Colon (tissue), 2 donors: ENCODE results near the gene SSR2.
"Not testable (repeated sequence)": the region's sequence is repeated elsewhere in the genome, so short reads cannot be mapped to it uniquely, and the experiment has no call there.

Experiments
- FAIRE-seq: peaks from 2 replicates; lab custom pipeline; 2012; peaks lifted over from hg19 to GRCh38; lab: Jason Lieb, UNC
- donor health status: control.
- donor health status: control.

The SSR2 gene

GRCh38 chr1:155990005-155990739 is 30.6 kb downstream of the SSR2 start:
- no peak for FAIRE-seq

- FAIRE-seq, result no peak
These were observed 31.3 kb downstream of the SSR2 start for GRCh38 chr1:155989242-155990004.

GRCh38 chr1:155984903-155985645 is 35.7 kb downstream of the SSR2 start:
- FAIRE-seq, result not testable (repeated sequence)

- FAIRE-seq, result no peak
These were observed 36.4 kb downstream of the SSR2 start for GRCh38 chr1:155984341-155984740.

GRCh38 chr1:155983191-155984024 is 37.3 kb downstream of the SSR2 start:
- FAIRE-seq, result no peak

- no peak for FAIRE-seq
These were observed 38.6 kb downstream of the SSR2 start for GRCh38 chr1:155982106-155982505.

GRCh38 chr1:155981266-155982088 is 39.3 kb downstream of the SSR2 start:
- FAIRE-seq, result no peak

GRCh38 chr1:155979597-155980343 is 41.0 kb downstream of the SSR2 start:
- FAIRE-seq, result no peak

- FAIRE-seq, result no peak
These were observed 41.8 kb downstream of the SSR2 start for GRCh38 chr1:155978973-155979429.

- FAIRE-seq, result no peak
These were observed 42.3 kb downstream of the SSR2 start, which contains the start of gene ARHGEF2 for GRCh38 chr1:155978325-155978972. ARHGEF2 (minus strand) TSS chr1:155978547; CDS start chr1:155978427, 120 bp downstream.

- no peak for FAIRE-seq
These were observed 42.9 kb downstream of the SSR2 start for GRCh38 chr1:155977690-155978324.

- no peak for FAIRE-seq
These were observed 43.6 kb downstream of the SSR2 start for GRCh38 chr1:155976913-155977689.

- no peak for FAIRE-seq
These were observed 44.5 kb downstream of the SSR2 start for GRCh38 chr1:155976062-155976912.

GRCh38 chr1:155975375-155976061 is 45.2 kb downstream of the SSR2 start:
- FAIRE-seq, result no peak

GRCh38 chr1:155974208-155975115 is 46.3 kb downstream of the SSR2 start:
- FAIRE-seq, result no peak

GRCh38 chr1:155973723-155974122 is 47.0 kb downstream of the SSR2 start:
- no peak for FAIRE-seq
